Hepatocyte (in vitro differentiated cells): ENCODE results near the gene OBSCN.

Experiments
- EZH2phosphoT487 ChIP-seq: fragments of 200-600 bp; sonication (generic); IDR thresholded peaks from one replicate; pipeline ENCODE4 v1.6.1; 2018; ENCODE audit warnings: antibody characterized with exemption, mild to moderate bottlenecking, low read depth, moderate library complexity; ENCODE audit not compliant: unreplicated experiment, severe bottlenecking
- TF ChIP-seq, protein P1 (sequence below): fragments of 200-600 bp; sonication (generic); IDR thresholded peaks from 2 replicates; pipeline ENCODE4 v1.5.1; 2016; ENCODE audit warnings: antibody characterized with exemption, mild to moderate bottlenecking; ENCODE audit not compliant: poor library complexity

DNA sequence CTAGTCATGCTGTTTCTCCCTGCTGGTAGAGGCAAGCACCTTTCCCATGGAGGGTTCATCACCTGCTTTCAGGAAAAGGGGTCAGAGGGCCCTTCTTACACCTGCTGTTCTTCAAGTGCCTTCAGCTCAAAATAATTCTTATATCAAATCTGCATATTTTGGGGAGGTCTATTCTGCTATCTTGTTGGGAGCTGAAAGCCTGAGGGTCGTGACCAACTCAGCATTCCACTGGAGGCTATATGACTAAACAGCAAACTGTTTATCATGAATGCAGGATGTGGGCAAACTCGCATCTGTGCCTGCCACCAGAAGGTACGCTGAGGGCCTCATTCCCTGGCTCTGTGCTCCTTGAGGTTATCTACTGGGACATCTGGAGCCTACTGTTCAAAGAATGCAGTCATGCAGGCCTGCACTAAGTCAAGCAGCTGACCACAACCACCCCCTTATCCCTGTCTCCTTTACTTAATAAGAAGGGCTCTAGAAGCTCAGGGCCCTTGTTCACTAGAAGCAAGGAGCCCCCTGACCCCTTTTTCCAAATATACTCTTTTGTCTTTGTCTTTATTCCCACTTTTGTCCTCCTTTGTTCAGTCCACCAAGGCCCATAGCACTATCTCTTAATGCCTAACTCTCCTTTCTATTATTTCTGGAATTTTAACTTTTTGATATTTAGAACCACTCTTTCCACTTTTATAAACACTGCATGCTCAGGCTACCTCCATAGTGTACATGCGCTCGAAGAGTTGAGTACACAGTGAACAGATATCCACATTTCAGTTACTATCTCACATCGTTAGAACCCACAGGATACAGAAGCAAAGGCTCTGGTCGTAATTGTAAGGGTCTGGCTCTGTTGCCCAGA is 213.4 kb downstream of the OBSCN start:
- TF ChIP-seq, protein P1, sequence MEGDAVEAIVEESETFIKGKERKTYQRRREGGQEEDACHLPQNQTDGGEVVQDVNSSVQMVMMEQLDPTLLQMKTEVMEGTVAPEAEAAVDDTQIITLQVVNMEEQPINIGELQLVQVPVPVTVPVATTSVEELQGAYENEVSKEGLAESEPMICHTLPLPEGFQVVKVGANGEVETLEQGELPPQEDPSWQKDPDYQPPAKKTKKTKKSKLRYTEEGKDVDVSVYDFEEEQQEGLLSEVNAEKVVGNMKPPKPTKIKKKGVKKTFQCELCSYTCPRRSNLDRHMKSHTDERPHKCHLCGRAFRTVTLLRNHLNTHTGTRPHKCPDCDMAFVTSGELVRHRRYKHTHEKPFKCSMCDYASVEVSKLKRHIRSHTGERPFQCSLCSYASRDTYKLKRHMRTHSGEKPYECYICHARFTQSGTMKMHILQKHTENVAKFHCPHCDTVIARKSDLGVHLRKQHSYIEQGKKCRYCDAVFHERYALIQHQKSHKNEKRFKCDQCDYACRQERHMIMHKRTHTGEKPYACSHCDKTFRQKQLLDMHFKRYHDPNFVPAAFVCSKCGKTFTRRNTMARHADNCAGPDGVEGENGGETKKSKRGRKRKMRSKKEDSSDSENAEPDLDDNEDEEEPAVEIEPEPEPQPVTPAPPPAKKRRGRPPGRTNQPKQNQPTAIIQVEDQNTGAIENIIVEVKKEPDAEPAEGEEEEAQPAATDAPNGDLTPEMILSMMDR, result no peak
- no peak for TF ChIP-seq EZH2phosphoT487
